Activated CD8-positive, alpha-beta T cell treated with anti-CD3 and anti-CD28 coated beads for 36 hours (primary cell): Measurements from ENCODE around the gene ACAA1. TPM values are rescaled to one million over a fixed set of nuclear protein-coding genes. Genes with fewer than 3 reads are reported as not detected.

Source experiments
- ATAC-seq: fragments of 200-7000 bp; cut with Tn5 transposase; one replicate; pipeline ENCODE4 v1.10.0; 2021; ENCODE audit warnings: mild to moderate bottlenecking, moderate library complexity
- CTCF ChIA-PET: fragments of 350-600 bp; sonication (Branson Sonifier 250); formaldehyde crosslinking; loops from one replicate; lab custom pipeline; 2021; ENCODE audit warnings: antibody characterized with exemption; lab: Charles Lee
- POLR2A ChIA-PET: fragments of 350-600 bp; sonication (Branson Sonifier 250); formaldehyde crosslinking; loops from one replicate; lab custom pipeline; 2021; ENCODE audit warnings: antibody characterized with exemption; lab: Charles Lee
- DNase-seq: peaks from one replicate; pipeline ENCODE4 v3.0.0-alpha.2; 2020
- H3K27ac Mint-ChIP-seq: one replicate; pipeline ENCODE4 v1.8.0; 2021; ENCODE audit warnings: mild to moderate bottlenecking, mixed read lengths
- H3K27me3 Mint-ChIP-seq: one replicate; pipeline ENCODE4 v1.8.0; 2021; ENCODE audit warnings: mixed read lengths
- H3K36me3 Mint-ChIP-seq: one replicate; pipeline ENCODE4 v1.8.0; 2021; ENCODE audit warnings: low read depth, mixed read lengths
- H3K4me1 Mint-ChIP-seq: one replicate; pipeline ENCODE4 v1.8.0; 2021; ENCODE audit warnings: low read depth, mixed read lengths
- H3K4me3 Mint-ChIP-seq: one replicate; pipeline ENCODE4 v1.8.0; 2021; ENCODE audit warnings: mild to moderate bottlenecking, moderate library complexity, mixed read lengths
- H3K9me3 Mint-ChIP-seq: one replicate; pipeline ENCODE4 v1.8.0; 2021; ENCODE audit warnings: mixed read lengths
- CTCF ChIP-seq: fragments of 200-600 bp; IDR thresholded peaks from one replicate; pipeline ENCODE4 v1.8.0; 2022; ENCODE audit warnings: antibody characterized with exemption, mild to moderate bottlenecking
- intact Hi-C: fragments of 100-400 bp; cut with micrococcal nuclease; formaldehyde crosslinking; loops from one replicate; pipeline ENCODE4 v1.10.0; 2022
- total RNA-seq, 2 experiments: library from RNA; stranded (reverse); gene quantifications; one replicate each; pipeline ENCODE4 v1.2.3, GENCODE V29; 2021

The ACAA1 gene
- total RNA-seq, 2 experiments from 2014 or later: 70.1 to 72.0 TPM

GRCh38 chr3:38101811-38102443 is 35.0 kb downstream of the ACAA1 start:
- ATAC-seq (no peak), DNase-seq (no peak)
- ChIA-PET POLR2A (no interaction called here), CTCF (no interaction called here)
- Mint-ChIP-seq H3K4me1 (no peaks in the 10 kb centered on the region), H3K27me3 (no peaks in the 10 kb centered on the region), H3K27ac (no peak overlapping the region), H3K9me3 (peaks cover 6% of the 10 kb centered on the region), H3K36me3 (peaks cover 2% of the 10 kb centered on the region), H3K4me3 (no peak overlapping the region)
- TF ChIP-seq CTCF: no peak
- intact Hi-C loops: no loop called here

GRCh38 chr3:38100498-38100897 is 36.4 kb downstream of the ACAA1 start:
- DNase-seq (no peak), ATAC-seq (no peak)
- Mint-ChIP-seq H3K4me1 (no peaks in the 10 kb centered on the region), H3K9me3 (peaks cover 3% of the 10 kb centered on the region), H3K36me3 (peaks cover 2% of the 10 kb centered on the region), H3K27ac (no peak overlapping the region), H3K4me3 (no peak overlapping the region), H3K27me3 (no peaks in the 10 kb centered on the region)
- CTCF ChIA-PET: no interaction called here
- intact Hi-C loops: no loop called here
- TF ChIP-seq CTCF: no peak
- POLR2A ChIA-PET: interaction anchor here (0.6 kb wide), 1 partner anchor 299 kb away, joined by 4 read pairs; no protein-coding TSS in a partner anchor

GRCh38 chr3:38099518-38099917 is 37.4 kb downstream of the ACAA1 start:
- DNase-seq: no peak
- no peak for ATAC-seq
- CTCF ChIA-PET: no interaction called here
- H3K4me1 Mint-ChIP-seq: no peaks in the 10 kb centered on the region
- intact Hi-C loops: no loop called here
- no peak for TF ChIP-seq CTCF
- POLR2A ChIA-PET: interaction anchor here (0.5 to 1.0 kb wide), 3 partner anchors 8 to 57 kb away, joined by 3 read pairs; no protein-coding TSS in a partner anchor
- no peak overlapping the region for H3K4me3 Mint-ChIP-seq
- no peaks in the 10 kb centered on the region for H3K9me3 Mint-ChIP-seq
- H3K27me3 Mint-ChIP-seq: no peaks in the 10 kb centered on the region
- H3K36me3 Mint-ChIP-seq: no peaks in the 10 kb centered on the region
- no peak overlapping the region for H3K27ac Mint-ChIP-seq

GRCh38 chr3:38098376-38098723 is 38.6 kb downstream of the ACAA1 start:
- DNase-seq: no peak
- no peaks in the 10 kb centered on the region for H3K4me1 Mint-ChIP-seq
- no peak for ATAC-seq
- intact Hi-C loops: no loop called here
- POLR2A ChIA-PET: no interaction called here
- H3K27me3 Mint-ChIP-seq: no peaks in the 10 kb centered on the region
- H3K9me3 Mint-ChIP-seq: no peaks in the 10 kb centered on the region
- H3K4me3 Mint-ChIP-seq: no peak overlapping the region
- CTCF ChIA-PET: interaction anchor here (0.7 kb wide), 1 partner anchor 8 kb away, joined by 3 read pairs; no protein-coding TSS in a partner anchor
- no peaks in the 10 kb centered on the region for H3K36me3 Mint-ChIP-seq
- no peak for TF ChIP-seq CTCF
- no peak overlapping the region for H3K27ac Mint-ChIP-seq

- Mint-ChIP-seq H3K4me3 (no peak overlapping the region), H3K9me3 (no peaks in the 10 kb centered on the region), H3K36me3 (no peaks in the 10 kb centered on the region), H3K4me1 (no peaks in the 10 kb centered on the region), H3K27me3 (no peaks in the 10 kb centered on the region), H3K27ac (no peak overlapping the region)
- ChIA-PET POLR2A (no interaction called here), CTCF (interaction anchor here (0.7 kb wide), 1 partner anchor 9 kb away, joined by 3 read pairs; no protein-coding TSS in a partner anchor)
- DNase-seq: no peak
- intact Hi-C loops: no loop called here
- TF ChIP-seq CTCF: no peak
- no peak for ATAC-seq
Observed at GRCh38 chr3:38097446-38098375, 39.2 kb downstream of the ACAA1 start.
